Activated CD4-positive, alpha-beta T cell treated with anti-CD3 and anti-CD28 coated beads for 1 hour (primary cell): ENCODE results near the gene FZD10.

Experiments used
- DNase-seq: peaks from one replicate; pipeline ENCODE4 v3.0.0-alpha.2; 2020

Gene FZD10

GRCh38 chr12:130214686-130215395 lies 52.6 kb downstream of the FZD10 start:
- DNase-seq, result no peak
